ENCODE data around the gene CFAP65.

The CFAP65 gene

DNA sequence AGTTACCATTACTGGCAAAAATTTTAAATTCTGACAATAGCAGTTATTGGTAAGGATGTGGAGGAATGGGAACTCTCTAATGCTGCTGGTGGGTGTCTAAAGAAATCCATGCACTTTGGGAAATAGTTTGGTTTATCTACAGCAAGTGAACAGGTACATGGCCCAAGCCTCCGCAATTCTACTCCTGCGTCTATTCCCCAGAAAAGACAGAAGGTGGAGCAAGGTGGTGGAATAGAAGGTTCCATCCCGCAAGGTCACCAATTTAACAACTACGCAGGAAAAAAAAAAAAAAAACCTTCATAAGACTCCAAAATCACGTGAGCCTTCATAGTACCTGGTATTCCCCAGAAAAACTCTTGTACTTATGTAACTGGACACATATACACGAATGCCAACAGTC lies 6.5 kb downstream of the CFAP65 start:
- ChIA-PET CTCF (no interaction called here), POLR2A (no interaction called here)
- TF ChIP-seq FOXA1 (IDR thresholded peaks at IDR 0.05) (no peak), LEF1 (IDR thresholded peaks at IDR 0.05; ENCODE audit: borderline replicate concordance) (no peak)
- DNase-seq (ENCODE audit: extremely low spot score): no peak

DNA sequence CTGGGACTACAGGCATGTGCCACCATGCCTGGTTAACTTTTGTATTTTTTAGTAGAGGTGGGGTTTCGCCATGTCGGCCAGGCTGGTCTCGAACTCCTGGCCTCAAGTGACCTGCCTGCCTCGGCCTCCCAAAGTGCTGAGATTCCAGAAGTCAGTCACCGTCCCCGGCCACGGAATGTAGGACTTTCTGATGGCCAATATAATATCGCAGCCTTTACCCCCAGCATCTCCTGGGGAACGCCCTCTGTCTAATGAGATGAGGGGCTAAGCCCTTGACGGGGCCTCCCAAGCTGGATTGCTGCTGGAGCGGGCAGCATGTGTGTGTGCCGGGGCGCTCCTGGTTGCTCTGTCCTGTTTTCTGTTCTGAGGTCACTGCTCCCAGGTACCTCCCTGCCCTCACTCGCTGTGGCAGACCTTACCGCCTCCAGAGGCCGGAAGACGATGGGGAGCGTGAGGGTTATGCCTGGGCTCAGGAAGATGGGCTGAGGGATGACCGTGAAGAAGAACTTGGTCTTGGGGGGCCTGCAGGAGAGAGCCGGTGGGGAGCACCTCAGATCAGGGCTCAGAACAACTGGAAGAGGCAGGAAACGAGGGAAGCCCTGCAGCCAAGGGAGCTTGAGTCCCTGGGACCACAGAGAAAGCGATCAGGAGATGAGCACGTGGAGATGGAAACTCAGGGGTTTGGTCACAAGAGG lies 9.1 kb downstream of the CFAP65 start:
- CTCF ChIA-PET: interaction anchor here (3.5 kb wide), 1 partner anchor 125 kb away, joined by 40 read pairs; no protein-coding TSS in a partner anchor
- POLR2A ChIA-PET: no interaction called here
- TF ChIP-seq FOXM1 (IDR thresholded peaks at IDR 0.05; ENCODE audit: borderline replicate concordance) (no peak), FOXK2 (IDR thresholded peaks at IDR 0.05) (no peak), TARDBP (IDR thresholded peaks at IDR 0.05) (no peak), BHLHE40 (IDR thresholded peaks at IDR 0.05; ENCODE audit: borderline replicate concordance) (no peak), HDGF (IDR thresholded peaks at IDR 0.05; ENCODE audit: borderline replicate concordance) (no peak), NFRKB (IDR thresholded peaks at IDR 0.05) (no peak), SUZ12 (IDR thresholded peaks at IDR 0.05) (no peak), FOXA1 (IDR thresholded peaks at IDR 0.05) (no peak), L3MBTL2 (conservative IDR thresholded peaks at IDR 0.05) (no peak), ZNF384 (IDR thresholded peaks at IDR 0.05) (no peak), ARNT (IDR thresholded peaks at IDR 0.05) (no peak)
- TF ChIP-seq, protein P1, sequence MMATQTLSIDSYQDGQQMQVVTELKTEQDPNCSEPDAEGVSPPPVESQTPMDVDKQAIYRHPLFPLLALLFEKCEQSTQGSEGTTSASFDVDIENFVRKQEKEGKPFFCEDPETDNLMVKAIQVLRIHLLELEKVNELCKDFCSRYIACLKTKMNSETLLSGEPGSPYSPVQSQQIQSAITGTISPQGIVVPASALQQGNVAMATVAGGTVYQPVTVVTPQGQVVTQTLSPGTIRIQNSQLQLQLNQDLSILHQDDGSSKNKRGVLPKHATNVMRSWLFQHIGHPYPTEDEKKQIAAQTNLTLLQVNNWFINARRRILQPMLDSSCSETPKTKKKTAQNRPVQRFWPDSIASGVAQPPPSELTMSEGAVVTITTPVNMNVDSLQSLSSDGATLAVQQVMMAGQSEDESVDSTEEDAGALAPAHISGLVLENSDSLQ (IDR thresholded peaks at IDR 0.05): no peak
- no peak for DNase-seq (ENCODE audit: extremely low spot score)

DNA sequence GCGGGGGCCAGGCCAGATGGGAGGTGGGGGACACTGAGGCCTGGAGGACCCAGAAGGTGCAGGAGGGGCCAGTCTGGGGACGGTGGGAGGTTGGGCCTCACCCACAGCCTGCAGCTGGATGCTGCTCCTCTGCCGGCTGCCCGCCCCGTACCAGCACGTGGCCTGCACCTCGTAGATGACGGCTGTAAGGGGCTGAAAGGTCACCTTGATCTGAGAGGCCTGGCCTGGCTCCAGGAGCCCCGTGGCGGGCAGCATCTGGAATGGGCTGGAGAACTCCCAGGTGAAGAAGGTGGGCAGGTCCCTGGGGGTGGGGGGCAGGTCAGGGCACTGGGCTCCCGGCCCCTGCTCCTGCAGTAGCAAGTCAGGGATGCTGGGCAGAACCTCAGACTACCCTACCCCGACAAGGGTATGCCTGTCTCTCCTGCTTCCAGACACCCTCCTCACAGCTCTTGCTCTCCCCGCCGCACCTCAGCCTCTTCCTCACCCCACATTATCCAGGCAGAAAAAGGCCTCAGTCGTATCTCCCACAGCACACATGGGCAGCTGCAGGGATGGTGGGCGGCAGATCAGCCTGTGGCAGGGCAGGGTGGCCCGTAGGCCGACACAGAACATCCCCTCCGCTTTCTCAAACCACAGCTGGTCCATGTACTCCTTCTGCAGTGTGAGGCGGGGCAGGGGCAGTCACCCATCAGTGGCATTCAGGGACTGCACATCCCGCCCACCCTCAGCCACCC lies 10.1 kb downstream of the CFAP65 start:
- ChIA-PET CTCF (interaction anchor here (3.5 kb wide), 1 partner anchor 126 kb away, joined by 40 read pairs; no protein-coding TSS in a partner anchor), POLR2A (no interaction called here)
- DNase-seq (ENCODE audit: extremely low spot score): no peak
- no peak for TF ChIP-seq ELF4 (IDR thresholded peaks at IDR 0.05)
- TF ChIP-seq FOXA1 (IDR thresholded peaks at IDR 0.05): no peak
- TF ChIP-seq LEF1 (IDR thresholded peaks at IDR 0.05; ENCODE audit: borderline replicate concordance): no peak
- no peak for TF ChIP-seq HDGF (IDR thresholded peaks at IDR 0.05; ENCODE audit: borderline replicate concordance)
- no peak for TF ChIP-seq NFRKB (IDR thresholded peaks at IDR 0.05)
- TF ChIP-seq FOXK2 (IDR thresholded peaks at IDR 0.05): no peak
- TF ChIP-seq, protein P1 (IDR thresholded peaks at IDR 0.05): no peak
- no peak for TF ChIP-seq ARNT (IDR thresholded peaks at IDR 0.05)
- no peak for TF ChIP-seq SUZ12 (IDR thresholded peaks at IDR 0.05)
- no peak for TF ChIP-seq BHLHE40 (IDR thresholded peaks at IDR 0.05; ENCODE audit: borderline replicate concordance)
- TF ChIP-seq CTBP1 (IDR thresholded peaks at IDR 0.05; ENCODE audit: borderline replicate concordance): no peak
- no peak for TF ChIP-seq FOXM1 (IDR thresholded peaks at IDR 0.05; ENCODE audit: borderline replicate concordance)
- no peak for TF ChIP-seq ZNF384 (IDR thresholded peaks at IDR 0.05)
- no peak for TF ChIP-seq L3MBTL2 (conservative IDR thresholded peaks at IDR 0.05)
- no peak for TF ChIP-seq TARDBP (IDR thresholded peaks at IDR 0.05)
- no peak for TF ChIP-seq SP1 (IDR thresholded peaks at IDR 0.05)

DNA sequence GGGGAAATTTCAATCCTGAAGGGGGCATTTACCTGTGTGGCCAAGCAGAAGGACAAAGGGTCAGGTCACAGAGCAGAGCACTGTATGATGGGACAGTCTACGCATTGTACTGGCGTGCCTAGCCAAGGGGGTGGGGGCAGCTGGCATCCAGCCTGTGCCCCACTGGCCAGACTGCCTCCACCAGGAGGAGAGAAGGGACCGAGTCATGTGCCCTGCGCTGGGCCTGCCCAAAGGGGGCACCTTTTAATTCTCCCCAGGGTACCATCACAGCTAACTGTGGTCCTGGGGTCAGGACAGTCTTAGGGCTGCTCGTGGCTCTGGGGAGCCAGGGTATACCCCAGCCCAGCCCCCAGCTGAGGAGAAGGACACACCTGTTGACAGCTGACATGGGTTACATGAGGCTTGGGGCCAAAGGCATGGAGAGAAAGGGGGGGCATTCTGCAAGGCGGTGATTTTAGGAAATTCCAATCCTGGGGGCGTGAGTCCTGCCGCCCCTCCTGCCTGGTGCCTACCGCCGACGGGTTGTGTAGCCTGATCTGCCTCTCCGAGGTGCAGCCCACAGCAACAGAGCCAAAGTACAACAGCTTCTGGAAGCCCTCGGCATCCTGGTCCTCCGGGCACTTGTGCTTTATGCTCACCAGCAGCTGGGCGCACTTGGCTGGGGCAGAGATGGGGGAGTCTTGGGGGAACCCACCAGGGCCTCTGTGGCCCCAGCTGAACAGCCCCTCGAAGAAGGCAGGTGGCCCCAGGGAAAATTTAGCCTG lies 11.0 kb downstream of the CFAP65 start:
- DNase-seq (ENCODE audit: extremely low spot score): no peak
- CTCF ChIA-PET: interaction anchor here (0.5 to 3.5 kb wide), 32 partner anchors 9 to 318 kb away, joined by 3 to 40 read pairs (median 4); partner anchors contain the start of gene CFAP65
- no peak for TF ChIP-seq ELF4 (IDR thresholded peaks at IDR 0.05)
- TF ChIP-seq SUZ12 (IDR thresholded peaks at IDR 0.05): no peak
- POLR2A ChIA-PET: interaction anchor here (1.0 kb wide), 1 partner anchor 89 kb away, joined by 3 read pairs; no protein-coding TSS in a partner anchor

DNA sequence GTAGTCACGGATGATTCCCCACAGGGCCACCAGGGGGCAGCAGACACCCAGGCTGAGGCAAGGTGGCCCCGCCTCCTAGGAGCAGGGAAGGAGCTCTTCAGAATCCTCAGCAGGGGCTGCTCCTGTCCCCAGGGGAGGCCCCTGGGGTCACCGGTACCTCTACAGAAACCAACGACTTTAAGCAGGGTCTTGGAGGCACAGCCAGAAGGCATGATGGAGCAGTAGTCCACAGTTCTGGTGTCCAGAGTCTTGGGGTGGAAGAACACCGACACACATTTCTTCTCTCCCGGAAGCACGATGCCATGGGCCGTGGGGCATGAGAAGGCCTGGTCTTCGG lies 11.5 kb downstream of the CFAP65 start:
- CTCF ChIA-PET: interaction anchor here (0.5 to 3.5 kb wide), 32 partner anchors 9 to 318 kb away, joined by 3 to 40 read pairs (median 4); partner anchors contain the start of gene CFAP65
- peak; percentile 89 for DNase-seq (ENCODE audit: extremely low spot score)
- POLR2A ChIA-PET: interaction anchor here (1.0 kb wide), 1 partner anchor 90 kb away, joined by 3 read pairs; no protein-coding TSS in a partner anchor
- no peak for TF ChIP-seq TARDBP (IDR thresholded peaks at IDR 0.05)
- TF ChIP-seq BHLHE40 (IDR thresholded peaks at IDR 0.05; ENCODE audit: borderline replicate concordance): no peak
- no peak for TF ChIP-seq FOXK2 (IDR thresholded peaks at IDR 0.05)
- TF ChIP-seq L3MBTL2 (conservative IDR thresholded peaks at IDR 0.05): no peak
- TF ChIP-seq SUZ12 (IDR thresholded peaks at IDR 0.05): no peak
- TF ChIP-seq CTBP1 (IDR thresholded peaks at IDR 0.05; ENCODE audit: borderline replicate concordance): no peak
- TF ChIP-seq HDGF (IDR thresholded peaks at IDR 0.05; ENCODE audit: borderline replicate concordance): no peak
- TF ChIP-seq, protein P1 (IDR thresholded peaks at IDR 0.05): no peak
- TF ChIP-seq ZNF384 (IDR thresholded peaks at IDR 0.05): no peak
- TF ChIP-seq ELF4 (IDR thresholded peaks at IDR 0.05): no peak
- no peak for TF ChIP-seq FOXM1 (IDR thresholded peaks at IDR 0.05; ENCODE audit: borderline replicate concordance)
- TF ChIP-seq FOXA1 (IDR thresholded peaks at IDR 0.05): no peak
- TF ChIP-seq SP1 (IDR thresholded peaks at IDR 0.05): no peak
- TF ChIP-seq ARNT (IDR thresholded peaks at IDR 0.05): no peak
- no peak for TF ChIP-seq LEF1 (IDR thresholded peaks at IDR 0.05; ENCODE audit: borderline replicate concordance)
